Panc1 (cell line): ENCODE results near the gene RTP1. TPM values are rescaled to one million over a fixed set of nuclear protein-coding genes. Genes with fewer than 3 reads are reported as not detected.

Source experiments
- ATAC-seq: fragments of 200-7000 bp; cut with Tn5 transposase; 2 replicates; pipeline ENCODE4 v1.9.1; 2020; ENCODE audit warnings: mild to moderate bottlenecking, moderate library complexity
- BruUV-seq: library from RNA; stranded (reverse); fragments of 400-500 nt; replicated peaks from 2 replicates; lab custom pipeline; 2021; lab: Mats Ljungman, UMichigan
- CTCF ChIA-PET: fragments of 300-600 bp; sonication (Branson Sonifier 250); formaldehyde crosslinking; loops from one replicate; lab custom pipeline; 2022; ENCODE audit warnings: antibody characterized with exemption; lab: Charles Lee
- POLR2A ChIA-PET: fragments of 300-600 bp; sonication (Branson Sonifier 250); formaldehyde crosslinking; loops from one replicate; lab custom pipeline; 2022; ENCODE audit warnings: antibody characterized with exemption; lab: Charles Lee
- DNase-seq: peaks from one replicate; pipeline ENCODE4 v3.0.0-alpha.2; 2010; ENCODE audit warnings: low read depth, low spot score
- H3K27ac ChIP-seq: 2 replicates; pipeline ENCODE4 v1.5.1; 2011; ENCODE audit warnings: mild to moderate bottlenecking, low read length, inconsistent platforms
- H3K27me3 ChIP-seq: fragments of 200-500 bp; sonication (Bioruptor generic); 2 replicates; pipeline ENCODE4 v1.6.0; 2014; ENCODE audit warnings: low read length, inconsistent platforms; ENCODE audit not compliant: control insufficient read depth, insufficient read depth
- H3K36me3 ChIP-seq: fragments of 200-500 bp; sonication (Bioruptor generic); 2 replicates; pipeline ENCODE4 v1.5.1; 2014; ENCODE audit warnings: inconsistent platforms, mild to moderate bottlenecking, low read length, moderate library complexity; ENCODE audit not compliant: control insufficient read depth, insufficient read depth
- H3K4me1 ChIP-seq: 2 replicates; pipeline ENCODE4 v1.5.1; 2011; ENCODE audit warnings: inconsistent platforms, mild to moderate bottlenecking, low read length, moderate library complexity; ENCODE audit not compliant: control insufficient read depth, insufficient read depth
- H3K4me3 ChIP-seq, 2 experiments: 2 replicates each; pipeline ENCODE4 v1.5.1; 2011 to 2012; ENCODE audit warnings: low read depth in 2 of 2, low read length in 2 of 2, mild to moderate bottlenecking in 2 of 2, inconsistent platforms in 1 of 2, moderate library complexity in 1 of 2
- H3K9me3 ChIP-seq: fragments of 200-500 bp; sonication (Bioruptor generic); 2 replicates; pipeline ENCODE4 v1.5.1; 2014; ENCODE audit warnings: low read depth, mild to moderate bottlenecking, inconsistent platforms, low read length, moderate library complexity; ENCODE audit not compliant: control insufficient read depth, insufficient read depth
- CTCF ChIP-seq: fragments of 450-650 bp; IDR thresholded peaks from 2 replicates; pipeline ENCODE4 v1.5.1; 2017; ENCODE audit warnings: mild to moderate bottlenecking
- POLR2AphosphoS5 ChIP-seq: IDR thresholded peaks from 2 replicates; pipeline ENCODE4 v1.6.1; 2012; ENCODE audit warnings: mild to moderate bottlenecking, low read depth, low read length, moderate library complexity
- REST ChIP-seq, 2 experiments: IDR thresholded peaks; 2 replicates each; pipeline ENCODE4 v1.6.1; 2011 to 2012; ENCODE audit warnings: low read depth in 2 of 2, control low read depth in 1 of 2, low read length in 1 of 2, mild to moderate bottlenecking in 1 of 2, moderate library complexity in 1 of 2; ENCODE audit not compliant: insufficient read depth in 1 of 2
- SIN3A ChIP-seq: IDR thresholded peaks from 2 replicates; pipeline ENCODE4 v1.6.1; 2012; ENCODE audit warnings: low read depth, mild to moderate bottlenecking, low read length, moderate library complexity, borderline replicate concordance; ENCODE audit not compliant: insufficient read depth
- TCF7L2 ChIP-seq: IDR thresholded peaks from 2 replicates; pipeline ENCODE4 v1.6.1; 2011; ENCODE audit warnings: mild to moderate bottlenecking, low read depth, low read length, inconsistent platforms
- in situ Hi-C: cut with HindIII; loops from 2 replicates; pipeline ENCODE4 v1.10.0; 2016; ENCODE audit warnings: low sequenced_read_pairs, low pct_unique_long_range_greater_than_20kb
- intact Hi-C: fragments of 100-400 bp; cut with micrococcal nuclease; formaldehyde crosslinking; loops from one replicate; pipeline ENCODE4 v1.10.0; 2022; ENCODE audit not compliant: unreplicated experiment
- total RNA-seq: library from RNA; stranded (reverse); gene quantifications from one replicate; pipeline ENCODE4 v1.2.1, GENCODE V29; 2021; ENCODE audit not compliant: unreplicated experiment

The RTP1 gene
- total RNA-seq, 1 experiment from 2014 or later: not detected

GRCh38 chr3:187205683-187206082 is 8.4 kb downstream of the RTP1 start:
- Histone ChIP-seq H3K27ac (no peak overlapping the region), H3K4me3 (no peak overlapping the region), H3K27me3 (peaks cover 17% of the 10 kb centered on the region), H3K36me3 (no peaks in the 10 kb centered on the region), H3K9me3 (no peaks in the 10 kb centered on the region), H3K4me1 (no peaks in the 10 kb centered on the region)
- TF ChIP-seq POLR2AphosphoS5 (no peak), TCF7L2 (no peak), REST (IDR thresholded peaks at IDR 0.05; ENCODE audit: insufficient read depth in 1 of 2, low read depth in 2 of 2, low read length in 1 of 2) (no peak), CTCF (no peak)
- no TSS peak for BruUV-seq
- DNase-seq (no peak), ATAC-seq (no peak)
- POLR2A ChIA-PET: no interaction called here
- CTCF ChIA-PET: no interaction called here
- intact Hi-C loops (no loop called here), in situ Hi-C loops (no loop called here)

- no peak for DNase-seq
- Histone ChIP-seq H3K9me3 (no peaks in the 10 kb centered on the region), H3K36me3 (no peaks in the 10 kb centered on the region), H3K4me3 (no peak overlapping the region), H3K27me3 (peaks cover 23% of the 10 kb centered on the region), H3K4me1 (no peaks in the 10 kb centered on the region), H3K27ac (no peak overlapping the region)
- intact Hi-C loops: no loop called here
- POLR2A ChIA-PET: no interaction called here
- no peak for TF ChIP-seq REST (IDR thresholded peaks at IDR 0.05; ENCODE audit: insufficient read depth in 1 of 2, low read depth in 2 of 2, low read length in 1 of 2)
- TF ChIP-seq CTCF: no peak
- no peak for TF ChIP-seq TCF7L2
- TF ChIP-seq POLR2AphosphoS5: no peak
- TF ChIP-seq SIN3A: no peak
- in situ Hi-C loops: no loop called here
- ATAC-seq: no peak
- BruUV-seq: no TSS peak
- CTCF ChIA-PET: no interaction called here
Observed at GRCh38 chr3:187207062-187207461, 9.8 kb downstream of the RTP1 start.
